ENCODE data around the gene SLC15A4. TPM values are rescaled to one million over a fixed set of nuclear protein-coding genes. Genes with fewer than 3 reads are reported as not detected.

The SLC15A4 gene
- total RNA-seq, 1 experiment from 2014 or later = 20.6 TPM

DNA sequence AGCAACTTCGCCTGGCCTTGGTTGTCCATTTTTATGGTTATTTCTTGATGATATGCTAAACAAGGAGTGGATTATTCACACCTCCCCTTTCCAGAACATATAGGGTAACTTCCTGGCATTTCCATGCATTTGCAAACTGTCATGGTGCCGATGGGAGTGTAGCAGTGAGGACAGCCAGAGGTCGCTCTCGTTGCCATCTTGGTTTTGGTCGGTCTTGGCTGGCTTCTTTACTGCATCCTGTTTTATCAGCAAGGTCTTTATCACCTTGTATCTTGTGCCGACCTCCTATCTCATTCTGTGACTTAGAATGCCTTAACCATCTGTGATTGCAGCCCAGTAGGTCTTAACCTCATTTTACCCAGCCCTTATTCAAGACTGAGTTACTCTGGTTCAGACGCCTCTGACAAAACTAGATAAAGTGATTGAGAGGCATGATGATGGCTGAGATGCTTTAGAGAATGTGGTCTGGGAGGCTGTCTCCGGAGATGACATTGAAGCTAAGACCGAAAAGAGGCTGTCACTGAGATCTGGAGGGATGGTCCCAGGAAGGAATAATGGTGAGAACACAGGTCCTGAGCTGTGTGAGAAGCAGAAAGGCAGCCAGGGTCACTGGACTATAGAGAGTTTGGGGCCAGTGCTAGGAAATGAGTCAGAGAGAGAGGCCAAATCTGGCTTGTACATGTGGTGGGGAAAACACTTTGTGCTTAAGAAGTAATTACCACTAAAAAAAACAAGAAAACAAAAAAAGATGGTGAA lies 32.5 kb upstream of the SLC15A4 start:
- Histone ChIP-seq H3K4me2 (ENCODE audit: low read length) (no peak overlapping the region), H3K27ac (ENCODE audit: low read depth, low read length) (no peak overlapping the region), H3K4me3 (replicated peaks in 1 of 2; ENCODE audit: low read depth in 1 of 2, low read length in 2 of 2) (no peak overlapping the region), H3K4me1 (ENCODE audit: control insufficient read depth in 1 of 2, insufficient read depth in 2 of 2, low read length in 2 of 2) (no peaks in the 10 kb centered on the region), H3K9me2 (ENCODE audit: insufficient read depth) (no peaks in the 10 kb centered on the region), H4K20me1 (ENCODE audit: insufficient read depth) (no peaks in the 10 kb centered on the region), H3K36me3 (ENCODE audit: control insufficient read depth in 1 of 2, insufficient read depth in 2 of 2, low read length in 2 of 2) (no peaks in the 10 kb centered on the region), H3K9ac (ENCODE audit: low read length) (no peak overlapping the region), H3K79me2 (ENCODE audit: insufficient read depth, low read length) (no peaks in the 10 kb centered on the region), H2AFZ (ENCODE audit: low read depth, low read length, poor library complexity, severe bottlenecking) (no peak overlapping the region), H3K9me3 (ENCODE audit: control insufficient read depth in 1 of 2, insufficient read depth in 1 of 2, low read depth in 1 of 2, low read length in 2 of 2) (no peaks in the 10 kb centered on the region), H3K27me3 (ENCODE audit: insufficient read depth, low read length) (no peaks in the 10 kb centered on the region)
- no peak for DNase-seq (ENCODE audit: low read depth, low spot score)
- intact Hi-C loops (cut with micrococcal nuclease) = no loop called here
- TF ChIP-seq SRF (IDR thresholded peaks at IDR 0.05; ENCODE audit: low read depth) (no peak), RAD21 (IDR thresholded peaks at IDR 0.05; ENCODE audit: low read depth) (no peak), EGR1 (IDR thresholded peaks at IDR 0.05; ENCODE audit: low read depth) (no peak), ELF1 (IDR thresholded peaks at IDR 0.05; ENCODE audit: borderline replicate concordance, low read depth) (no peak), CBX3 (IDR thresholded peaks at IDR 0.05; ENCODE audit: low read depth) (no peak), ZFX (IDR thresholded peaks at IDR 0.05) (no peak), EZH2phosphoT487 (IDR thresholded peaks at IDR 0.05; ENCODE audit: borderline replicate concordance) (no peak), SP1 (IDR thresholded peaks at IDR 0.05; ENCODE audit: low read depth) (no peak)
- TF ChIP-seq, protein P1, sequence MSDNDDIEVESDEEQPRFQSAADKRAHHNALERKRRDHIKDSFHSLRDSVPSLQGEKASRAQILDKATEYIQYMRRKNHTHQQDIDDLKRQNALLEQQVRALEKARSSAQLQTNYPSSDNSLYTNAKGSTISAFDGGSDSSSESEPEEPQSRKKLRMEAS (IDR thresholded peaks at IDR 0.05) = no peak
- BruUV-seq (replicated peaks) = no TSS peak
- CTCF ChIA-PET = no interaction called here
- no peak for ATAC-seq
- POLR2A ChIA-PET = no interaction called here
- RAD21 ChIA-PET (ENCODE audit: low non-redundant PET in 1 of 2, low total read pairs in 2 of 2, uncharacterized antibody in 2 of 2, unreplicated experiment in 2 of 2) = no interaction called here

DNA sequence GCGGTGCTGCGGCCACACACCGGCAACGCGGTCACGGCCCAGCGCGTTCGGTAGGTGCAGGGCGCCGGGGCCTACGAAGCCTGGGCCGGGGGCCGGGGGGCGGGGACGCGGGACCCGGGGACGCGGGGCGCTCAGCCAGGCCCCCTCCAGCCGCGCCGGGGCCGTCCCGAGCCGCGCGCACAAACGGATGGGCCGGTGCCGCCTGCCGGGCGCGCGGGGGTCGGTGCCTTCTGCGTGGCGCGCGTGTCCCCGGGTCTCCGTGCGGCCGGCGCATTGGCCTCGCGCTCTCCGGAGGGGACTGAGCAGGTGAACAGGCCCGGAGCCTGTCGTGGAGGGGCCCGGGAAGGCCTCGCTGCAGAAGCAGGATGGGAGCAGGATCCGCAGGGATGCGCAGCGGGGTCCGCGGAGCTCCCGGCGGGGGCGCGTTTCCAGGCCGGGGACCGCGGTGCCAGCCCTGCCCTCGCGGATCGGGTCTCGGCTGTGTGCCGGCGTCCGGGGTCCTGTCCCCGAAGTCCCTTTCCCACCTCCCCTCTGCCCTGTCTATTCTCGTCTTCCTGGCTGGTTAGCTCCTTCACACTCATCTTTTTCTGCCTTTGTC lies 29.9 kb upstream of the SLC15A4 start:
- Histone ChIP-seq H3K4me3 (replicated peaks in 1 of 2; ENCODE audit: low read depth in 1 of 2, low read length in 2 of 2) (no peak overlapping the region), H3K79me2 (ENCODE audit: insufficient read depth, low read length) (no peaks in the 10 kb centered on the region), H3K9ac (ENCODE audit: low read length) (no peak overlapping the region), H3K9me3 (ENCODE audit: control insufficient read depth in 1 of 2, insufficient read depth in 1 of 2, low read depth in 1 of 2, low read length in 2 of 2) (no peaks in the 10 kb centered on the region), H3K27ac (ENCODE audit: low read depth, low read length) (no peak overlapping the region), H3K4me1 (ENCODE audit: control insufficient read depth in 1 of 2, insufficient read depth in 2 of 2, low read length in 2 of 2) (no peaks in the 10 kb centered on the region), H2AFZ (ENCODE audit: low read depth, low read length, poor library complexity, severe bottlenecking) (no peak overlapping the region), H3K9me2 (ENCODE audit: insufficient read depth) (no peaks in the 10 kb centered on the region), H3K27me3 (ENCODE audit: insufficient read depth, low read length) (no peaks in the 10 kb centered on the region), H4K20me1 (ENCODE audit: insufficient read depth) (no peaks in the 10 kb centered on the region), H3K36me3 (ENCODE audit: control insufficient read depth in 1 of 2, insufficient read depth in 2 of 2, low read length in 2 of 2) (no peaks in the 10 kb centered on the region), H3K4me2 (ENCODE audit: low read length) (no peak overlapping the region)
- ChIA-PET CTCF (no interaction called here), RAD21 (ENCODE audit: low non-redundant PET in 1 of 2, low total read pairs in 2 of 2, uncharacterized antibody in 2 of 2, unreplicated experiment in 2 of 2) (no interaction called here), POLR2A (no interaction called here)
- DNase-seq (ENCODE audit: low read depth, low spot score) (no peak), ATAC-seq (no peak)
- BruUV-seq (replicated peaks) = no TSS peak
- intact Hi-C loops (cut with micrococcal nuclease) = no loop called here
- no peak for TF ChIP-seq TCF7L2 (IDR thresholded peaks at IDR 0.05; ENCODE audit: borderline replicate concordance, extremely low read depth, insufficient read depth, insufficient read length)
- no peak for TF ChIP-seq CEBPB (IDR thresholded peaks at IDR 0.05; ENCODE audit: low read depth)
- TF ChIP-seq RAD21 (IDR thresholded peaks at IDR 0.05; ENCODE audit: low read depth) = no peak
- TF ChIP-seq, protein P2, sequence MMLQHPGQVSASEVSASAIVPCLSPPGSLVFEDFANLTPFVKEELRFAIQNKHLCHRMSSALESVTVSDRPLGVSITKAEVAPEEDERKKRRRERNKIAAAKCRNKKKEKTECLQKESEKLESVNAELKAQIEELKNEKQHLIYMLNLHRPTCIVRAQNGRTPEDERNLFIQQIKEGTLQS (IDR thresholded peaks at IDR 0.05) = no peak
- no peak for TF ChIP-seq FOSL1 (IDR thresholded peaks at IDR 0.05; ENCODE audit: low read depth)
- no peak for TF ChIP-seq REST (IDR thresholded peaks at IDR 0.05; ENCODE audit: low read depth)
- no peak for TF ChIP-seq CBX3 (IDR thresholded peaks at IDR 0.05; ENCODE audit: low read depth)
- no peak for TF ChIP-seq EZH2 (IDR thresholded peaks at IDR 0.05)
